Stomach smooth muscle (tissue), 2 donors: ENCODE data around the gene CSRNP3.
"Not testable (repeated sequence)": the region's sequence is repeated elsewhere in the genome, so short reads cannot be mapped to it uniquely, and the experiment has no call there.

Experiments used
- H3K27ac ChIP-seq: one replicate; pipeline ENCODE4 v1.7.0; 2013; ENCODE audit warnings: mild to moderate bottlenecking, low read length, inconsistent platforms
- H3K27me3 ChIP-seq, 2 donors: one replicate each; pipeline ENCODE4 v1.7.0; 2013; ENCODE audit warnings: low read length in 2 of 2; ENCODE audit not compliant: insufficient read depth in 2 of 2, control insufficient read depth in 1 of 2
- H3K36me3 ChIP-seq, 2 donors: one replicate each; pipeline ENCODE4 v1.7.0; 2013; ENCODE audit warnings: low read length in 2 of 2; ENCODE audit not compliant: control insufficient read depth in 2 of 2, insufficient read depth in 2 of 2
- H3K4me1 ChIP-seq: one replicate; pipeline ENCODE4 v1.7.0; 2013; ENCODE audit warnings: low read length; ENCODE audit not compliant: control insufficient read depth, insufficient read depth
- H3K4me3 ChIP-seq, 2 donors: one replicate each; pipeline ENCODE4 v1.7.0; 2013; ENCODE audit warnings: low read length in 2 of 2
- H3K9ac ChIP-seq, 2 donors: one replicate each; pipeline ENCODE4 v1.7.0; 2013; ENCODE audit warnings: low read length in 2 of 2, mild to moderate bottlenecking in 1 of 2
- H3K9me3 ChIP-seq, 2 donors: one replicate each; pipeline ENCODE4 v1.7.0; 2013; ENCODE audit warnings: low read length in 2 of 2; ENCODE audit not compliant: control insufficient read depth in 2 of 2
- donor health status: healthy.
- donor health status: Pancreatic carcinoma.

CSRNP3 gene

GRCh38 chr2:165648801-165649200, 179.3 kb downstream of the CSRNP3 start:
- no peak overlapping the region for H3K27ac ChIP-seq
- no peak overlapping the region for H3K4me3 ChIP-seq
- no peaks in the 10 kb centered on the region for H3K4me1 ChIP-seq
- peaks cover 0 to 4% of the 10 kb centered on the region in 2 donors for H3K9me3 ChIP-seq
- H3K27me3 ChIP-seq: no peaks in the 10 kb centered on the region
- H3K9ac ChIP-seq: no peak overlapping the region
- H3K36me3 ChIP-seq: no peaks in the 10 kb centered on the region

- Histone ChIP-seq H3K4me1 (no peaks in the 10 kb centered on the region), H3K27me3 (no peaks in the 10 kb centered on the region), H3K9ac (no peak overlapping the region), H3K36me3 (no peaks in the 10 kb centered on the region), H3K4me3 (no peak overlapping the region), H3K9me3 (no peaks in the 10 kb centered on the region), H3K27ac (no peak overlapping the region)
Measured at GRCh38 chr2:165651233-165651632, 181.7 kb downstream of the CSRNP3 start.

DNA sequence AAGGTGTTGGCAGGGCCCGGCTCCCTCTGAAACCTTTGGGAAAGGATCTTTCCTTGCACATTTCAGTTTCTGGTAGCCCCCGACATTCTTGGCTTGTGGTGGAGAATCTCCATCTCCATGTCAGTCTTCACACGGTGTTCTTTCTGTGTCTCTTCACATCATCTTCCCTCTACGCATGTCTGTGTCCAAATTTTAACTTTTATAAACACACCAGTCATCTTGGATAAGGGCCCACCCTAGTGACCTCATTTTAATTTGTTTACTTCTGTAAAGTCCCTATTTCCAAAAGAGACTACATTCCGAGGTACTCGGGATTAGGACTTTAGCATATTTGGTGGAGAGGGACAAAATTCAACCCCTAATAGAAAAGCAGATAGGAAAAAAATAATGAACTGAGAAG, 186.2 kb downstream of the CSRNP3 start:
- Histone ChIP-seq H3K27ac (no peak overlapping the region), H3K4me3 (peak overlapping the region in 1 of 2 donors; percentile 10)

GRCh38 chr2:165660361-165660760, 190.9 kb downstream of the CSRNP3 start:
- no peak overlapping the region for H3K27ac ChIP-seq
- no peaks in the 10 kb centered on the region for H3K36me3 ChIP-seq
- no peaks in the 10 kb centered on the region for H3K27me3 ChIP-seq
- H3K4me1 ChIP-seq: no peaks in the 10 kb centered on the region
- H3K9ac ChIP-seq: no peak overlapping the region
- no peak overlapping the region for H3K4me3 ChIP-seq
- H3K9me3 ChIP-seq: no peaks in the 10 kb centered on the region

More for the DNA sequence above, 186.2 kb downstream of the CSRNP3 start:
- Histone ChIP-seq H3K27me3 (no peaks in the 10 kb centered on the region), H3K9ac (no peak overlapping the region), H3K9me3 (no peaks in the 10 kb centered on the region), H3K4me1 (no peaks in the 10 kb centered on the region), H3K36me3 (no peaks in the 10 kb centered on the region)

DNA sequence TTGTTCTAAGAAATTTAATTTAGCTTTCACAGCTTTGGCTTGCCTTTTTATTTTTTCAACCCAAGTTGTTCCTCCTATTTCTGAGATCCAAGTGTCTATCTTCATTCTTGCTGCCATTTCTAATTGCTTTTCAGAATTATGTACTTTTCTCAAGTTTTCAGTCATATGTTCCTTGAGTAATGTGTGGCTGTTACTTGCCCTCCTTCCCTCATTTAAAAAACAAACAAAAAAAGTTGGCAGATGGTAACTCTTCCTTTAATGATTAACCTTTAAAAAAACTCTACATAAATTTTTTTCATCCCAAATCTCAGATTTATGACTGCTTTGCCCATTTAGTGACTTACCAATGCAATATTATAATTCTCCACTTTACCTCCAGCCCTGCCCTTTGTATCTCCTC, 193.2 kb downstream of the CSRNP3 start:
- H3K36me3 ChIP-seq: no peaks in the 10 kb centered on the region
- H3K27me3 ChIP-seq: no peaks in the 10 kb centered on the region
- H3K4me3 ChIP-seq: no peak overlapping the region
- H3K9me3 ChIP-seq: no peaks in the 10 kb centered on the region
- no peaks in the 10 kb centered on the region for H3K4me1 ChIP-seq
- H3K9ac ChIP-seq: no peak overlapping the region
- H3K27ac ChIP-seq: no peak overlapping the region

- no peak overlapping the region for H3K9ac ChIP-seq
- H3K4me3 ChIP-seq: no peak overlapping the region
- no peaks in the 10 kb centered on the region for H3K27me3 ChIP-seq
- no peaks in the 10 kb centered on the region for H3K9me3 ChIP-seq
- H3K36me3 ChIP-seq: no peaks in the 10 kb centered on the region
- H3K4me1 ChIP-seq: no peaks in the 10 kb centered on the region
- H3K27ac ChIP-seq: no peak overlapping the region
Measured at GRCh38 chr2:165665614-165666013, 196.1 kb downstream of the CSRNP3 start.

DNA sequence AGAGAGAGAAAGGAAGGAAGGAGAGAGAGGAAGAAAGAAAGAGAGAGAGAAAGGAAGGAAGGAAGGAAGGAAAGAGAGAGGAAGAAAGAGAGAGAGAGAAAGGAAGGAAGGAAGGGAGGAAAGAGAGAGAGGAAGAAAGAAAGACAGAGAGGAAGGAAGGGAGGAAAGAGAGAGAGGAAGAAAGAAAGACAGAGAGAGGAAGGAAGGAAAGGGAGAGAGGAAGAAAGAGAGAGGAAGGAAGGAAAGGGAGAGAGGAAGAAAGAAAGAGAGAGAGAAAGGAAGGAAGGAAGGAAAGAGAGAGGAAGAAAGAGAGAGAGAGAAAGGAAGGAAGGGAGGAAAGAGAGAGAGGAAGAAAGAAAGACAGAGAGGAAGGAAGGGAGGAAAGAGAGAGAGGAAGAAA, 196.6 kb downstream of the CSRNP3 start:
- not testable (repeated sequence) for H3K27me3 ChIP-seq, H3K9me3 ChIP-seq, H3K27ac ChIP-seq, H3K9ac ChIP-seq, H3K4me3 ChIP-seq, H3K4me1 ChIP-seq, H3K36me3 ChIP-seq

- Histone ChIP-seq H3K4me1 (no peaks in the 10 kb centered on the region), H3K27ac (no peak overlapping the region), H3K4me3 (no peak overlapping the region), H3K9me3 (no peaks in the 10 kb centered on the region), H3K9ac (no peak overlapping the region), H3K36me3 (no peaks in the 10 kb centered on the region), H3K27me3 (no peaks in the 10 kb centered on the region)
Measured at GRCh38 chr2:165666605-165667004, 197.1 kb downstream of the CSRNP3 start.

- Histone ChIP-seq H3K4me3 (no peak overlapping the region), H3K27ac (no peak overlapping the region), H3K36me3 (no peaks in the 10 kb centered on the region), H3K27me3 (no peaks in the 10 kb centered on the region), H3K4me1 (no peaks in the 10 kb centered on the region), H3K9me3 (no peaks in the 10 kb centered on the region), H3K9ac (no peak overlapping the region)
Measured at GRCh38 chr2:165667375-165667774, 197.9 kb downstream of the CSRNP3 start.

- H3K27ac ChIP-seq: no peak overlapping the region
- H3K27me3 ChIP-seq: no peaks in the 10 kb centered on the region
- no peaks in the 10 kb centered on the region for H3K9me3 ChIP-seq
- no peak overlapping the region for H3K4me3 ChIP-seq
- peaks cover 0 to 6% of the 10 kb centered on the region in 2 donors for H3K36me3 ChIP-seq
- H3K9ac ChIP-seq: no peak overlapping the region
- H3K4me1 ChIP-seq: no peaks in the 10 kb centered on the region
Measured at GRCh38 chr2:165674780-165675179, 205.3 kb downstream of the CSRNP3 start.

GRCh38 chr2:165675551-165675968, 206.1 kb downstream of the CSRNP3 start:
- Histone ChIP-seq H3K36me3 (peaks cover 0 to 6% of the 10 kb centered on the region in 2 donors), H3K27me3 (no peaks in the 10 kb centered on the region), H3K27ac (no peak overlapping the region), H3K4me1 (no peaks in the 10 kb centered on the region), H3K9ac (no peak overlapping the region), H3K4me3 (no peak overlapping the region), H3K9me3 (no peaks in the 10 kb centered on the region)
